ENCODE measurements around the gene TMEM236.
"Not testable (repeated sequence)": the region's sequence is repeated elsewhere in the genome, so short reads cannot be mapped to it uniquely, and the experiment has no call there.

Gene TMEM236

GRCh38 chr10:17712717-17713471 lies 39.1 kb upstream of the TMEM236 start:
- no peak overlapping the region for H3K4me3 ChIP-seq (ENCODE audit: low read depth, low read length)
- DNase-seq (ENCODE audit: low read depth) = no peak
- TF ChIP-seq CTCF (IDR thresholded peaks at IDR 0.05; ENCODE audit: control insufficient read depth, extremely low read depth, insufficient read depth) = no peak

DNA sequence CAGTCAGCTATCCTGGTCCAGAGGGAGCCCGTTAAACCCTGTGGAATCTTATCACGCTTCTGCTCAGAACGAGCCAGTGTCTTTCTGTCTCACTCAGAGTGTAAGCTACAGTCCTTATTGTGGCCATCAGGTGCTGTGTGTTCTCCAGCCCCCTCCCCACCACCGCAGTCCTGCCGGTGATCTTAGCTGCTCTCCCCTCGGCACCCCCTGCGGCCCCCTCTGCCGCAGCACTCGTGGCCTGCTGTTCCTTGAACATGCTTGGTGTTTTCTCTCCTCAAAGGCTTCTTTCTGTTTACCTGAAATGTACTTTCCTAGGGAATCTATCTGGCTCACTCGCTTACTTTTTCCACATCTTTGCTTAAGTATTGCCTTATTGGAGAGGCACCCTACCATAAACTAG lies 38.2 kb upstream of the TMEM236 start:
- no peak for TF ChIP-seq CTCF (IDR thresholded peaks at IDR 0.05; ENCODE audit: control insufficient read depth, extremely low read depth, insufficient read depth)
- DNase-seq (ENCODE audit: low read depth) = no peak
- no peak overlapping the region for H3K4me3 ChIP-seq (ENCODE audit: low read depth, low read length)

GRCh38 chr10:17716161-17716560 lies 35.8 kb upstream of the TMEM236 start:
- H3K4me3 ChIP-seq (ENCODE audit: low read depth, low read length) = no peak overlapping the region
- no peak for TF ChIP-seq CTCF (IDR thresholded peaks at IDR 0.05; ENCODE audit: control insufficient read depth, extremely low read depth, insufficient read depth)
- no peak for DNase-seq (ENCODE audit: low read depth)

- H3K4me3 ChIP-seq (ENCODE audit: low read depth, low read length); DNase-seq (ENCODE audit: low read depth): not testable (repeated sequence)
Observed at GRCh38 chr10:17722317-17723014, 29.5 kb upstream of the TMEM236 start.

GRCh38 chr10:17725703-17726102 lies 26.3 kb upstream of the TMEM236 start:
- no peak overlapping the region for H3K4me3 ChIP-seq (ENCODE audit: low read depth, low read length)
- no peak for DNase-seq (ENCODE audit: low read depth)
- TF ChIP-seq CTCF (IDR thresholded peaks at IDR 0.05; ENCODE audit: control insufficient read depth, extremely low read depth, insufficient read depth) = no peak

- no peak overlapping the region for H3K4me3 ChIP-seq (ENCODE audit: low read depth, low read length)
- no peak for DNase-seq (ENCODE audit: low read depth)
- TF ChIP-seq CTCF (IDR thresholded peaks at IDR 0.05; ENCODE audit: control insufficient read depth, extremely low read depth, insufficient read depth) = no peak
Observed at GRCh38 chr10:17729630-17730029, 22.4 kb upstream of the TMEM236 start.

GRCh38 chr10:17730667-17731066 lies 21.3 kb upstream of the TMEM236 start:
- no peak for TF ChIP-seq CTCF (IDR thresholded peaks at IDR 0.05; ENCODE audit: control insufficient read depth, extremely low read depth, insufficient read depth)
- no peak overlapping the region for H3K4me3 ChIP-seq (ENCODE audit: low read depth, low read length)
- no peak for DNase-seq (ENCODE audit: low read depth)
